ENCODE data around the gene FOXRED2.

Gene FOXRED2

GRCh38 chr22:36465232-36466021, 41.4 kb downstream of the FOXRED2 start:
- no peak for DNase-seq
- no peak for TF ChIP-seq CTCF (IDR thresholded peaks at IDR 0.05; ENCODE audit: low read depth, low read length)
- Histone ChIP-seq H3K4me1 (peaks cover 12% of the 10 kb centered on the region), H3K4me3 (ENCODE audit: low read depth, low read length) (no peak overlapping the region), H3K9me3 (no peaks in the 10 kb centered on the region), H3K27me3 (no peaks in the 10 kb centered on the region), H3K36me3 (peaks cover 19% of the 10 kb centered on the region)

DNA sequence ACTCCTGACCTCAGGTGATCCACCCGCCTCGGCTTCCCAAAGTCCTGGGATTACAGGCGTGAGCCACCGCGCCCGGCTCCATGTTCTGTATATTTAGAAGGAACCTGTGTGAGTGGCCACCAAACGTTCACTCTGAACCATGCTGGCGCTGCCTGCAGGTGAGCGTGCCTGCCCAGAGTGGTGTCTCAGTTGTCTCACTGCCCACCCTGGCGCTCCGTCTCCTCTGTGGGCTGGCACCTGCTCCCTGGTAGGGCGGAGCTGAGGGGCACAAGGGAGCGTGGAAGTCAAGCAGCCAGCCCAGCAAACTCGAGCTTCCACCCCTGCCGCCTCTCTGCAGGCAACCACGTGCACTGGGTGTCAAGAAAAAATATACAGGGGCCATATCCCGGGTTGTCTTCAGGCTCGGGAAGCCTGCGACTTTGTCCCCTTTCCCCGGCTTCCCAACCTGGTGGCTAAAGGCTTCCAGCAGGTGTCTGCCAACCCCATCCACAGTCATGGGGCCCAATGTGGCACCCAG, 42.1 kb downstream of the FOXRED2 start:
- H3K4me3 ChIP-seq (ENCODE audit: low read depth, low read length) = no peak overlapping the region
- no peaks in the 10 kb centered on the region for H3K27me3 ChIP-seq
- DNase-seq = no peak
- H3K36me3 ChIP-seq = peaks cover 19% of the 10 kb centered on the region
- H3K9me3 ChIP-seq = no peaks in the 10 kb centered on the region
- H3K4me1 ChIP-seq = peaks cover 12% of the 10 kb centered on the region
- TF ChIP-seq CTCF (IDR thresholded peaks at IDR 0.05; ENCODE audit: low read depth, low read length) = no peak

- Histone ChIP-seq H3K36me3 (peaks cover 13% of the 10 kb centered on the region), H3K4me1 (peaks cover 12% of the 10 kb centered on the region), H3K27me3 (no peaks in the 10 kb centered on the region), H3K4me3 (ENCODE audit: low read depth, low read length) (no peak overlapping the region), H3K9me3 (no peaks in the 10 kb centered on the region)
- no peak for TF ChIP-seq CTCF (IDR thresholded peaks at IDR 0.05; ENCODE audit: low read depth, low read length)
- DNase-seq = no peak
Measured at GRCh38 chr22:36463783-36464184, 43.1 kb downstream of the FOXRED2 start.

DNA sequence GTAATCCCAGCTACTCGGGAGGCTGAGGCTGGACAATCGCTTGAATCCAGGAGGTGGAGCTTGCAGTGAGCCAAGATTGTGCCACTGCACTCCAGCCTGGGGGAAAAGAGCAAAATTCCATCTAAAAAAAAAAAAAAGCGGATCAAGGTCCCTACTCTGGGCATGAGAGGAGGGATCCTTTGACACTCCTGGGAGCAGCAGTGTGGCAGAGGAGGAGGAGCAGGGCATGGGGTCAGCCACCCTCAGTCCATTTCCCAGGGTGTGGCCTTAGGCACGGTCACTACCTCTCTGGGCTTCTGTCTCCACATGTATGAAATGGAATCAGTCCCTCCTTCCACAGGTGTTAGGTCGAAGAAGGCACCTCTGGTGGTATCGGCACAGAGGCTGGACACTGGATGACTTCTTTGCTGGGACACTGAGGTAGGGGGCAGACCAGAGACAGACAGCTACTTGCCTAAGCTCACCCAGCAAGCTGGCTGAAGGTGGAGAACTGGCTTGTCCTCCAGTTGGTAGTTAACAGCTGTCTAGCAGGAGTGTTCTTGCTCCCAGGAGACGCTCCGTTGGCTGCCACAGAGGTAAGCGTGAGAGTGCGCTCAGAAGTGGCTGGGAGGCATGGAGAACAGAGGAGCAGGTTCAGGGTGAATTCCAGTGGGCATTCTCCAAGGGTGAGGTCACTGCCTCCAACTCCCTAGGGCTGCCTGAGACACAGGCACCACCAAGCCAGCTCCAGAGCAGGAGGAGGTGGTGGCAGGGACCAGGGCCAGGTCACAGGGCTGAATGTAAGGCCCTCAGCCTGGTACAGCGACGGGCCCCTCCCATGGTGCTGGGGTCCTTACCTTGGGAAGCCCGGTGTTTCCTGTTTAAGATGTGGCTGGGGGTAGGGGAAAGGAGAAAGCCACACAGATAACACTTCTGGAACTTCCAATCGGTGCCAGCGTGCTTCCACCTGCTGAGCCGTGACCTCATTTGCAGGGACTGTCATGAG, 44.9 kb downstream of the FOXRED2 start:
- Histone ChIP-seq H3K4me3 (ENCODE audit: low read depth, low read length) (no peak overlapping the region), H3K4me1 (peaks cover 3% of the 10 kb centered on the region), H3K36me3 (peaks cover 13% of the 10 kb centered on the region), H3K9me3 (no peaks in the 10 kb centered on the region), H3K27me3 (no peaks in the 10 kb centered on the region)
- DNase-seq = peak; percentile 56
- no peak for TF ChIP-seq CTCF (IDR thresholded peaks at IDR 0.05; ENCODE audit: low read depth, low read length)

DNA sequence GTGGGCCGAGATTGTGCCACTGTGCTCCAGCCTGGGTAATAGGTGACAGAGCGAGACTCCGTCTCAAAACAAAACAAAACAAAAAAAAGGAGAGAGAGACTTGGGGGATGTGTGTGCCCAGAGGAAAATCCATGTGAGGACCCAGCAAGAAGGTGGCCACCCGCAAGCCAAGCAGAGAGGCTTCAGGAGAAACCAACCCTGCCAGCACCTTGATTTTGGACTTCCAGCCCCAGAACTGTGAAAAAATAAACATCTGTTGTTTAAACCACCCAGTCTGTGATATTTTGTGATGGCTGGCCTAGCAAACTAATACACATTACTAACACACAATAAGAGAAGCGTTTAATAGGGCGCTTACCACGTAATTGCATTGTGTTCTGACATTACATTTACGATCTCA, 46.6 kb downstream of the FOXRED2 start:
- Histone ChIP-seq H3K27me3 (no peaks in the 10 kb centered on the region), H3K36me3 (no peaks in the 10 kb centered on the region), H3K9me3 (no peaks in the 10 kb centered on the region), H3K4me1 (peaks cover 3% of the 10 kb centered on the region; the same call in 1 of the 2 replicates), H3K4me3 (ENCODE audit: low read depth, low read length) (no peak overlapping the region)
- no peak for DNase-seq
- no peak for TF ChIP-seq CTCF (IDR thresholded peaks at IDR 0.05; ENCODE audit: low read depth, low read length)
